HEK293 (cell line): ENCODE data around the gene CAP2.

Experiments used
- CTCF ChIA-PET: fragments of 350-600 bp; formaldehyde crosslinking; extraction: SDS; loops from one replicate; lab custom pipeline; 2021; ENCODE audit warnings: antibody characterized with exemption; lab: Yijun Ruan, JAX
- POLR2A ChIA-PET: fragments of 300-600 bp; formaldehyde crosslinking; extraction: SDS; loops from one replicate; lab custom pipeline; 2020; ENCODE audit warnings: antibody characterized with exemption, inconsistent platforms; lab: Yijun Ruan, JAX
- H3K27ac ChIP-seq: fragments of 200-500 bp; sonication (Bioruptor generic); 2 replicates; pipeline ENCODE4 v1.5.1; 2014; ENCODE audit warnings: low read depth, low read length, control low read depth, inconsistent platforms; ENCODE audit errors: extremely low read depth
- H3K36me3 ChIP-seq, 2 experiments: fragments of 200-500 bp in 1 of 2; sonication (Bioruptor generic) in 1 of 2; 1 replicate in 1 of 2; 2 replicates in 1 of 2; pipeline ENCODE4 v1.5.1; 2014 to 2017; ENCODE audit warnings: inconsistent platforms in 2 of 2, low read length in 2 of 2; ENCODE audit not compliant: control insufficient read depth in 2 of 2, insufficient read depth in 1 of 2
- H3K4me1 ChIP-seq: fragments of 200-500 bp; sonication (Bioruptor generic); 2 replicates; pipeline ENCODE4 v1.5.1; 2014; ENCODE audit warnings: mild to moderate bottlenecking, low read length, inconsistent platforms; ENCODE audit not compliant: control insufficient read depth, insufficient read depth
- H3K4me3 ChIP-seq: 2 replicates; pipeline ENCODE4 v1.5.1; 2011; ENCODE audit warnings: low read depth, mild to moderate bottlenecking, control low read depth, low read length, moderate library complexity
- H3K9me3 ChIP-seq: fragments of 200-500 bp; sonication (Bioruptor generic); 2 replicates; pipeline ENCODE4 v1.5.1; 2014; ENCODE audit warnings: low read depth, low read length, inconsistent platforms; ENCODE audit not compliant: control insufficient read depth, insufficient read depth
- KLF7 ChIP-seq: fragments of 450-650 bp; formaldehyde crosslinking; IDR thresholded peaks from 2 replicates; pipeline ENCODE4 v1.5.1; 2016; ENCODE audit warnings: missing biosample characterization, missing genetic modification characterization, borderline replicate concordance
- MEIS1 ChIP-seq: sonication (generic); formaldehyde crosslinking; IDR thresholded peaks from 2 replicates; pipeline ENCODE4 v1.8.1; 2022; ENCODE audit warnings: missing genetic modification reagents, mild to moderate bottlenecking, borderline replicate concordance
- SP3 ChIP-seq: fragments of 450-650 bp; formaldehyde crosslinking; IDR thresholded peaks from 2 replicates; pipeline ENCODE4 v1.5.1; 2016; ENCODE audit warnings: missing biosample characterization, missing genetic modification characterization
- YY2 ChIP-seq: fragments of 450-650 bp; formaldehyde crosslinking; IDR thresholded peaks from 2 replicates; pipeline ENCODE4 v1.5.1; 2016; ENCODE audit warnings: missing biosample characterization, missing genetic modification characterization
- ZIC2 ChIP-seq: fragments of 450-650 bp; formaldehyde crosslinking; IDR thresholded peaks from 2 replicates; pipeline ENCODE4 v1.5.1; 2016; ENCODE audit warnings: missing biosample characterization, missing genetic modification characterization
- ZNF202 ChIP-seq: fragments of 450-650 bp; formaldehyde crosslinking; IDR thresholded peaks from 2 replicates; pipeline ENCODE4 v1.5.1; 2016; ENCODE audit warnings: missing biosample characterization, missing genetic modification characterization, borderline replicate concordance
- ZNF266 ChIP-seq: fragments of 450-650 bp; formaldehyde crosslinking; IDR thresholded peaks from 2 replicates; pipeline ENCODE4 v1.5.1; 2016; ENCODE audit warnings: missing biosample characterization, missing genetic modification characterization, low read depth
- ZNF544 ChIP-seq: fragments of 450-650 bp; formaldehyde crosslinking; IDR thresholded peaks from 2 replicates; pipeline ENCODE4 v1.5.0; 2017; ENCODE audit warnings: missing biosample characterization, missing genetic modification characterization
- ZNF600 ChIP-seq: fragments of 450-650 bp; formaldehyde crosslinking; IDR thresholded peaks from 2 replicates; pipeline ENCODE4 v1.5.1; 2016; ENCODE audit warnings: missing biosample characterization, missing genetic modification characterization
- ZNF707 ChIP-seq: fragments of 450-650 bp; formaldehyde crosslinking; IDR thresholded peaks from 2 replicates; pipeline ENCODE4 v1.5.1; 2016; ENCODE audit warnings: missing biosample characterization, missing genetic modification characterization
- ZNF785 ChIP-seq: fragments of 450-650 bp; formaldehyde crosslinking; IDR thresholded peaks from 2 replicates; pipeline ENCODE4 v1.5.1; 2016; ENCODE audit warnings: missing biosample characterization, missing genetic modification characterization
- ZNF792 ChIP-seq: fragments of 450-650 bp; formaldehyde crosslinking; IDR thresholded peaks from 2 replicates; pipeline ENCODE4 v1.5.1; 2016; ENCODE audit warnings: missing biosample characterization, missing genetic modification characterization
- TF ChIP-seq, protein P1 (sequence below): fragments of 450-650 bp; formaldehyde crosslinking; IDR thresholded peaks from 2 replicates; pipeline ENCODE4 v1.5.1; 2016; ENCODE audit warnings: missing biosample characterization, missing genetic modification characterization
- TF ChIP-seq, protein P2 (sequence below): fragments of 450-650 bp; formaldehyde crosslinking; IDR thresholded peaks from 2 replicates; pipeline ENCODE4 v1.5.1; 2017; ENCODE audit warnings: missing biosample characterization, missing genetic modification characterization

CAP2 gene

DNA sequence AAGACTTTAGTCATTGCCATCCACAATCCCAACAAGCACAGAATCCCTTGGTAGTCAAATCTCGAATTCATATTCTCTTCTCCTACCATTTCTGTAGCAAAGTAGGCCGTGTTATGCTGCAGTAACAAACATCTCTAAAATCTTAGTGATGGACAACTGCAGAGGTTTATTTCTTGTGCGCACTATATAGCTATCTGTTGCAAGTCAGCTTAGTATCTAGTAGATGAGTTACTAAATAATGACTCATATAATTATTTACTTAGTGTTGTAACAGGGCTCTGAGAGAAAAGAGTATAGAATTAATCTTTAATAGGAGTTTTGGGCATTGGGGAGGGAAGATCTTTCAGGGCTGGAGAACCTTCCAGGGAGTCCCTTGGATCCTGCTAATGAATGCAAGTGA, 73.3 kb downstream of the CAP2 start:
- H3K9me3 ChIP-seq, result no peaks in the 10 kb centered on the region
- no peak overlapping the region for H3K4me3 ChIP-seq
- POLR2A ChIA-PET, result no interaction called here
- no peak overlapping the region for H3K27ac ChIP-seq
- peaks cover 0 to 9% of the 10 kb centered on the region in 2 experiments; a peak in 2 of 3 replicates for H3K36me3 ChIP-seq
- TF ChIP-seq ZNF600 (no peak), YY2 (tag by site-specific recombination) (no peak), SP3 (tag by site-specific recombination) (no peak), KLF7 (tag by site-specific recombination) (no peak), MEIS1 (no peak), ZNF707 (no peak), ZNF785 (tag by site-specific recombination) (no peak), ZNF266 (tag by site-specific recombination) (no peak), ZNF544 (tag by site-specific recombination) (no peak), ZNF202 (no peak), ZIC2 (tag by site-specific recombination) (no peak)
- TF ChIP-seq, protein P1, sequence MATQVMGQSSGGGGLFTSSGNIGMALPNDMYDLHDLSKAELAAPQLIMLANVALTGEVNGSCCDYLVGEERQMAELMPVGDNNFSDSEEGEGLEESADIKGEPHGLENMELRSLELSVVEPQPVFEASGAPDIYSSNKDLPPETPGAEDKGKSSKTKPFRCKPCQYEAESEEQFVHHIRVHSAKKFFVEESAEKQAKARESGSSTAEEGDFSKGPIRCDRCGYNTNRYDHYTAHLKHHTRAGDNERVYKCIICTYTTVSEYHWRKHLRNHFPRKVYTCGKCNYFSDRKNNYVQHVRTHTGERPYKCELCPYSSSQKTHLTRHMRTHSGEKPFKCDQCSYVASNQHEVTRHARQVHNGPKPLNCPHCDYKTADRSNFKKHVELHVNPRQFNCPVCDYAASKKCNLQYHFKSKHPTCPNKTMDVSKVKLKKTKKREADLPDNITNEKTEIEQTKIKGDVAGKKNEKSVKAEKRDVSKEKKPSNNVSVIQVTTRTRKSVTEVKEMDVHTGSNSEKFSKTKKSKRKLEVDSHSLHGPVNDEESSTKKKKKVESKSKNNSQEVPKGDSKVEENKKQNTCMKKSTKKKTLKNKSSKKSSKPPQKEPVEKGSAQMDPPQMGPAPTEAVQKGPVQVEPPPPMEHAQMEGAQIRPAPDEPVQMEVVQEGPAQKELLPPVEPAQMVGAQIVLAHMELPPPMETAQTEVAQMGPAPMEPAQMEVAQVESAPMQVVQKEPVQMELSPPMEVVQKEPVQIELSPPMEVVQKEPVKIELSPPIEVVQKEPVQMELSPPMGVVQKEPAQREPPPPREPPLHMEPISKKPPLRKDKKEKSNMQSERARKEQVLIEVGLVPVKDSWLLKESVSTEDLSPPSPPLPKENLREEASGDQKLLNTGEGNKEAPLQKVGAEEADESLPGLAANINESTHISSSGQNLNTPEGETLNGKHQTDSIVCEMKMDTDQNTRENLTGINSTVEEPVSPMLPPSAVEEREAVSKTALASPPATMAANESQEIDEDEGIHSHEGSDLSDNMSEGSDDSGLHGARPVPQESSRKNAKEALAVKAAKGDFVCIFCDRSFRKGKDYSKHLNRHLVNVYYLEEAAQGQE (tag by site-specific recombination), result no peak
- H3K4me1 ChIP-seq, result no peaks in the 10 kb centered on the region; the same call in 1 of the 2 replicates
- CTCF ChIA-PET, result no interaction called here

DNA sequence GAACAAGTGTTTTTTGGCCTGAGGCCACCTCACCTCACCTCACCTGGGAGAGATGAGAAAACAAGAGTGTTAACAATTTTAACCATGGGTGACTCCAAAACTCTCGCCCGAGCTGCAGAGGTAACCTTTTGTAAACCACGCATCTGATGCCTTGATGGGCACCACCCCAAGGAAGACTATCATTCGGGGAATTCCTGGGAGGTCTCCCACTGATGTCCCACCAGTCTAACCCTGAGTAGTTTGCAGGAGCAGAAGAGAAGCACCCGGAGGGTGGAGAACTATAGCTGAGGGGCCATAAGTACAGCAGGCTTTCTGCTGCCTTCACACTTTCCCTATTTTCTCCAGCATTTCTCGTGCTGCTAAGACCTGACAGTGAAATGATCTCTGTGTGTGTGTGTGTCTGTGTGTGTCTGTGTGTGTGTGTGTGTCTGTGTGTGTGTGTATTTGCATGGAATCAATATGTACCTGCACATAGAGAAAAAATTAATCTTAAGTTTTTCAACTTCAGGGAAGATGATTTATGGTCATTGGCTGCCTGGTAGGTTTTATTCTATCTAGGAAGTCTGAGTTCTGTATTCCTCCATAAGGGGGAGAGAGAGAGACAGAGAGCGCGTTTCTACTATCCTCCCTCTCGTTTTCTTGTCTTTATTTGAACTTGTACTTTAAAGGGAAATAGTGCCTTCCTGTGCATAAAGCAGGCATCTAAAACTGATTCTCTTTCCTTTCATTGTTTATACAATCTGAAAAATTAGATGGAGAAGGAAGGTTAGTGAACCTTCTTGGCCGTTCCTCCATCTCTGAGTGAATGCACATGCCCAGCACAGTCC, 75.8 kb downstream of the CAP2 start:
- POLR2A ChIA-PET, result no interaction called here
- Histone ChIP-seq H3K4me3 (no peak overlapping the region), H3K4me1 (peaks cover 21% of the 10 kb centered on the region), H3K27ac (no peak overlapping the region), H3K9me3 (no peaks in the 10 kb centered on the region), H3K36me3 (peaks cover 0 to 9% of the 10 kb centered on the region in 2 experiments; a peak in 2 of 3 replicates)
- CTCF ChIA-PET, result interaction anchor here (0.7 kb wide), 2 partner anchors 9 to 272 kb away, joined by 3 read pairs; no protein-coding TSS in a partner anchor
- TF ChIP-seq, protein P2, sequence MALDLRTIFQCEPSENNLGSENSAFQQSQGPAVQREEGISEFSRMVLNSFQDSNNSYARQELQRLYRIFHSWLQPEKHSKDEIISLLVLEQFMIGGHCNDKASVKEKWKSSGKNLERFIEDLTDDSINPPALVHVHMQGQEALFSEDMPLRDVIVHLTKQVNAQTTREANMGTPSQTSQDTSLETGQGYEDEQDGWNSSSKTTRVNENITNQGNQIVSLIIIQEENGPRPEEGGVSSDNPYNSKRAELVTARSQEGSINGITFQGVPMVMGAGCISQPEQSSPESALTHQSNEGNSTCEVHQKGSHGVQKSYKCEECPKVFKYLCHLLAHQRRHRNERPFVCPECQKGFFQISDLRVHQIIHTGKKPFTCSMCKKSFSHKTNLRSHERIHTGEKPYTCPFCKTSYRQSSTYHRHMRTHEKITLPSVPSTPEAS (tag by site-specific recombination), result peak; percentile 60
- TF ChIP-seq, protein P1 (tag by site-specific recombination), result no peak
- no peak for TF ChIP-seq ZNF792 (tag by site-specific recombination)
